ENCODE results near the gene SUGCT.

Gene SUGCT

GRCh38 chr7:40482845-40483244 is 348.0 kb downstream of the SUGCT start:
- DNase-seq, result no peak

DNA sequence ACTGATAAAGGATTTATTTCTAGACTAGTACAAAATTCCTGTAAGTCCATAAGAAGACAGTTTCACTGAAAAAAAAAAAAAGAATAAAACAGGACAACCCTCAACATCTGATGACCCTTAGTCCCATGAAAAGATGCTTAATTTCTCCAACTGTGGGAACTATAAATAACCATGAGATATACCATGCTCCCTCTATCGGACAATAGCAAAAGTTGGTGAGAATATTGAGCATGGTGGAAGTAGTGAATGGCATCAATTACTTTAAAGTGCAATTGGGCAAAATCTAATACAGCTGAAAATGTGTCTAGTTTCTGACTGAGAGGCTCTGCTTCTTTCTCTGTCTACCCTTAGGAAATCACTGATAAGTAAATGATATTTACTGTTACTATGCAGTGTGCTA is 348.8 kb downstream of the SUGCT start:
- no peak for DNase-seq

DNA sequence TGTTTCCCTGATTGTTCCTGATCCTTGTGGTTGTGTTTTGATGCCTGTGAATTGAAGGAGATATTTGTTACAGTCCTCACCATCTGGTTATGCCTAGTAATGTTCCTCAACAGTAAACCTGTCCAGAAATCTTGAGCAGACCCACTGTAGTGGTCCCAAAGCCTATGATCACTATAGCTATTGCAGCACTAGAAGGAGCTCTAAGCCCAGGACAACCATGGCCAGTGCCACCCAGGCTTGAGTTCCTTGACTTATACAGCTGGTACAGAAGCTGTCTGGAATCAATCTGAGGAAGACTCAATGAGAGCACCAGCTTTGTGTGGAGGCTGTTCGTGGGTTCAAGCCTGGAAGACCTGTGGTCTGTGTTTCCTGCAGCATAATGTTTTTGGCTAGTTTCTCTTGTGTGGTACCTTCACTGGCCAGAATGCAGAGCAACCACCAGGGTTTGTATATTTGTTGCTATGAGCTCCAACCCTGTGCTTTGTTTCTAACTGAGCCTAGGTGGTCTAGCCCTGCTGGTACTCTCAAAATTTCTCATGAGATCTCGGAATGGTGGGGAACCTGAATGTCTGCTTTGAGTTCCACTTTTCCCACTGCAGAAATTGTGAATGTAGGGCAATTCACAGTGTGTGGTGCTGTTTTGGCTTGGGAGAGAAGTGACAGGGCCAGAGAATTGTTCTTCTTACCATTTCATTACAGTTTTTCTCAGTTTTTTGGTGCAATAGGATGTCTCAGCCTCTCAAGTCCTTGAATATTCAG is 355.2 kb downstream of the SUGCT start:
- DNase-seq, result no peak

DNA sequence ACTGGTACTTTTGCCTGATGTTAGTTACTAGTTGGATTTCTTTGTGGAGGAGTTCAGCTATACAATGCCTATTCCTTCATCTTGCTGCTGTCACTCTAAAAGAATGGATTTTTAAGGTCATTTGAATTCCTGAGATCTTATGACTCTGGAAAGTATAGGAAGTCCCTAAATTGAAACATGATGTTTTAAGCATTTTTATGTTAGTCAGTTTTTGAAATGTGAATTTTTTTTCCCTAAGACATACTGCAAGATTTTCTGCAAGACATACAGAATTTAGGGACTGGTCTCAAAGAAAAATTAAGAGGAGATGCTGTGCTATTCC is 355.8 kb downstream of the SUGCT start:
- DNase-seq, result no peak

DNA sequence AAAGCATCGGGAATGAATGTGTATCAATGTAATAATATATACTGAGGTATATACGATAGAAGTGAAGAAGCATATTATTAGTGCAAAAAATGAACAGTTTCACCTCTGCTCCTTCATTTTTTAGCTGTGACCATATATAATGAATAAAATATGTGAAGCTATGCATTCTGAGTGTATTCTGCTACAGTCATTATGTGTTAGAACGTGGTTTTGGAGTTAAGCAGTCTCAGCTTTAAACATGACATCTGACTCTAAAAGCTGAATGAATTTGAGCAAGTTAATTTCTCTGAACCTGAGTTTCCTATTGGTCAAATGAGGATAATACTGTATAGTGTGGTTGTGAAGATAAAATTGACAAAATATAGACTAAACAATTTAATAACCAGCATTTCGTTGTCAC is 358.1 kb downstream of the SUGCT start:
- no peak for DNase-seq

DNA sequence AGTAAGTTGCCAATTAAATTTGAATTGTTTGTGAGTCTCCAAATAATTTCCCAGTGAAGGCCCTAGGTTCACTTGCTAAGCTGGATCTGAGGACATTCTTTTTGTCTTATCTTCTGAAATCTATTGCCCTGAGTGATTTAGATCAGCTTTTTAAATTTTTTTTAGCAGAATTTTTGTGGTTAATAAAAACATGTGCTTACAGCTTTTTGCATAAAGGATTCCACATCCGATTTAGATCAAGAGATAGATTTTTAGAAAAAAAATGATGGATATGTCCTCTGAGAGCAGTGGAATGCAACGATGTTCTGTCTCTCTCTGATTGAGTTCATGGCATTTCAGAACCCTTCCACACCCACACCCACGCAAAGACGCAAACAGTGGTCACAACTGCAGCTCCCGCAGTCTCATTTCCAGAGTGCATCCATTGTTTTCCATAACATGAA is 358.8 kb downstream of the SUGCT start:
- DNase-seq, result no peak

- no peak for DNase-seq
Observed at GRCh38 chr7:40498924-40499510, 364.2 kb downstream of the SUGCT start.

GRCh38 chr7:40499718-40500117 is 364.9 kb downstream of the SUGCT start:
- DNase-seq, result no peak

GRCh38 chr7:40500219-40500618 is 365.4 kb downstream of the SUGCT start:
- no peak for DNase-seq

GRCh38 chr7:40502359-40502758 is 367.6 kb downstream of the SUGCT start:
- DNase-seq, result no peak

- no peak for DNase-seq
Observed at GRCh38 chr7:40506158-40506557, 371.4 kb downstream of the SUGCT start.

DNA sequence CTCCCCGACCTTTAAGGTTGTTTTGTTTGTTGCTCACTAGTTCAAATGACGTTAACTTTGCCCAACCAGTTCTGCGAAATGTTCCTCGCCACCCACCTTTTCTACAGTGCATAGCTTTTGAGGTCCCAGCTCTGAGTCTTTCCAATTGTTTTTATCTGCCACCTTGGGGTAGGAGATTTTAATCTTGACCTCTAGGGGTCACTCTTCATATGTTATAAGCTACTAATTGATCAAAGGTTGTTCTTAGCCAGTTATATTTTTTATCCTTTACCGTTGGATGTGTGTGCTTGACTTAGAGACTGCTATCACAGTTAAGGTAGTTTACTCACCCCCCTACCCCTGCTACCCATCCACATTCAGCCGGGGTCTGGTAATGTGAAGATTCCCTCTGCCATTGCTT is 372.4 kb downstream of the SUGCT start:
- no peak for DNase-seq

GRCh38 chr7:40509287-40509996 is 374.6 kb downstream of the SUGCT start:
- no peak for DNase-seq

DNA sequence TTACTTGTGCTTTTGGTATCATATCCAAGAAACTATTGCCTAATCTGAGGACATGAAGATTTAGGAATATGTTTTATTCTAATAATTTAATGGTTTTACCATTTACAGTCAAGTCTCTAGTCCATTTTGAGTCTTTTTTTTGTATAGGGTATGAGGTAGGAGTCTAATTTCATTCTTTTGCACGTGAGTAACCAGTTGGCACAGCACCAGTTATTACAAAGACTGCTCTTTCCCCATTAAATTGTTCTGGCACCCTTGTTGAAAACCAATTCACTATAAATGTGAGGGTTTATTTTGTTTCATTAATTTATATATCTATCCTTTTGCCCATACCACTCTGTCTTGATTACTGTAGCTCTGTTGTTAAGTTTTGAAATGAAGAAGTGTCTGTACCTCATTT is 381.6 kb downstream of the SUGCT start:
- no peak for DNase-seq

DNA sequence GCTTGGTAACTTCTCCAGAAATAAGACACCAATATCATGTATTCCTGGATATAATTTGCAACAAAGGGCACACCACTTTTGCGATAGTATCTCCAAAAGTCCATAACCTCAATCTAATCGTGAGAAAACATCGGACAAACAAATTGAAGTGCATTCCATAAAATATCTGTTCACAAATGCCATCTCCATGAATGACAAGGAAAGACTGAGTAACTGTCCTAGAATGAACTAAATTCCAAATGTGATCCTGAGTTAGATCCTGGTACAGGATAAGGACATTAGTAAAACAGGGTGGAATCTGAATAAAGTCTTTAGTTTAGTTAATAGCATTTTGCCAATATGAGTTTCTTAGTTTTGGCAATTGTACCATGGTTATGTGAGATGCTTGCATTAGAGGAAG is 384.2 kb downstream of the SUGCT start:
- no peak for DNase-seq

DNA sequence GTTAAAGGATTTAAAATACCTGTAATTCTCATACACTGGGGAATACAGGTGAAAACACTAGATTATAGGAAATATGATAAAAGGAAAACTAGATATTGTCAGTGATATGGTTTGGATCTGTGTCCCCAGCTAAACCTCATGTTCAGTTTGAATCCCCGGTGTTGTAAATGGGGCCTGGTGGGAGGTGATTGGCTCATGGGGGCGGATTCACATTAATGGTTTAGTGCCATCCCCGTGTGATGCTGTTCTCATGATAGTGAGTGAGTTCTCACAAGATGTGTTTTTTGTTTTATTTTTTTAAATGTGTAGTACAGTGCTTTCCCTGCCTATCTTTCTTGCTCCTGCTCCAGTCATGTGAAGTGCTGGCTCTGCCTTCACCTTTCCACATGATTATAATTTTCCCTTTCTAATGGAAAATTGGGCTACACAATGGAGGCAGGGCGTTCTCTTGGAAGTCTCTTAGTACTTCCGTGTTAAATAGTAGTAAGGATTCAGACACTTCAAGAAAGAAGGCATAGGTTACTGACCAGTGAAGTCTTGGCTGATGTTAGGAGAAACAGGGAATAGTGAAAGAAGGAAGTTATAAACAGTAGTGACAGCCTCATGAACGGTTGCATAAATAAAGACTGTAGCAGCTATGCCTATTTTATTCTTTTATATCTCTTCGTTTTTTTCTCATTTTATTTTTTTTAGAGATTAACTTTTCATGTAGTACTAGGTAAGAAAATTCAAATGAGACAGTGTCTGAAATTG is 386.4 kb downstream of the SUGCT start:
- no peak for DNase-seq

DNA sequence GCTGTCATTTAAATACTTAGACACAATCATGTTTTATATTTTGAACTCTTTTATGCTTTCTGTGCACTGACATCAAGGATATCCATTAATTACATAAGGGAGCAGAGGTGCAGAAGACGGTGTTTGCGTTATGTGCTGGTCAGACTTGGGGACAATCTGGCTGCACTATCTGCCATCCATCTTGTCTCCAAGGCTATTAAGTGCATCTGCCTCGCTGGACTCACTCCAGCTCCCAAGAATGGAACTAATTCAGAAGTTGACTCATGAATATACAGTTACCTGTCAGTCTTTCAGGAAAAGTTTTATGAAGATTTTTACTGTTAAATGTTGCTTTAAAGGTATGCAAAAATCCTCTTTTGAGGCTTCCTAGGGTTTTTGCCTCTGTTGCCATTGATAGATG is 391.0 kb downstream of the SUGCT start:
- DNase-seq, result no peak

DNA sequence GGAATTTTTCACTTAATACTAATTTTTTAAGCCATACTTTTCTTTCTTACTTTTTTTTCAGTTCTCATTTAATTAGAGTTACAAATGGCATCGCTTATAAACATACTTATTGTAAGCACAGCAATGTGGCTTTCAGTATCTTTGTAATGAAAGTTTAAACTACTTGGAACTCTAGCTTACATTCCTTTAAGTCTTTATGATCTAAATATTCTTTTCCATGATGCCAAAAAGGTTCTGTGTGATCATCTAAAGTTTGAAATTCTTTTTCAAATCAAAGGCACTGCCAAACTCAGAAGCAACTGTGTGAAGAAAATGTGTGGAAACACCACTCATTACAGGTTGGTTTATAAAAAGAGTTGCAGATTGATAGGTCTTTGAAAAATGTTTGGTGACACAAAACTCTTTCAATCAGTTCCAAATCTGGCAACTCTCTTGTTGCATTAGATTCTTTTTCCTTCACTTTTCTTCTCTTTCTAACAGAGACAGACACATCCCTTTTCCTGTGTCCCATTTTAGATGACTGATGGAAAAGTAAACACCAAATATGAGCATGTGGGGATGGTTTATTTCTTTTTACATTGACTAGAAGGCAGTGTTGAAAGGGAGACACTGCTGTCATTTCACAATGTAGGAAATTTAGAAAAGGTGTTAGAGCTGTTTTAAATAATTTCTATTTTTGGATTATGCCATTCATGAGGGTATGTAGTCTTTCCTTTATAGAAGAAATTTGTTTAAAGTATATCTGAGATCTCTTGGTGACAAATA is 392.3 kb downstream of the SUGCT start:
- DNase-seq, result no peak

DNA sequence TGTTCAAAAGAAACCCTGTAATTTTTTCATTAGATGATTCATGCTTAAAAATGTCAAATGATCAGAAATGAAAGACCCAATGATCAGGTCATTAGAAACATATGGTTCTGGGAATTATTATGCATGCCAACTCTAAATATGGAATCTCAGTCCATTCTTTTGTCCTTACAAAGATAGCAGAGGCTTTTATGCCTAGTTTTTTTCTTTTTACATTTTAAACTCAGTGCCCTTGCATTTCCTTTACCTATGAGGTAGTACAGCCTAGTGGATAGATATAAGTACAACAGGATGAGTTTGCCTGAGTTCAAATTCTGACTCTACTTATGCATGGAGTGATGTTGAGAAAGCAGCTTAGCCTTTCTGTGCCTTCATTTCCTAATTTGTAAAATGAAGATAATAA is 392.9 kb downstream of the SUGCT start:
- DNase-seq, result no peak

DNA sequence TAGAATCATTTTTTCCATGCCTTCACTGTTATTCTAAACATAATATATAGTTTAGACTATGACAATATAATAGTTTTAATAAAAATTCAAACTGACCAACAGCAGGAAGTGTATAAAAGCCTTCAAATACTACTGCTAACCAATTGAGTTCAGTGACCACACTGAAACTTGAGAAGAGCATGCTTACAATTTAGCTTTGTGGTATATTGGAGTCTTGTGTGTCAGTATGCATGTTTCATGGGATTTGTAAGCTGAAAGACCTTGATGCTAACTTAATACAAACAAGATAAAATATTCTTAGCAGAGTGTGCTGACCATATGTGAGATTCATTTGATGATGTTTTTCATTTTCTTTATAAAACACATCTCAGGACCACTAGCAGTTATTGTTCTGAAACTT is 395.5 kb downstream of the SUGCT start:
- DNase-seq, result no peak

GRCh38 chr7:40531956-40532355 is 397.2 kb downstream of the SUGCT start:
- no peak for DNase-seq

DNA sequence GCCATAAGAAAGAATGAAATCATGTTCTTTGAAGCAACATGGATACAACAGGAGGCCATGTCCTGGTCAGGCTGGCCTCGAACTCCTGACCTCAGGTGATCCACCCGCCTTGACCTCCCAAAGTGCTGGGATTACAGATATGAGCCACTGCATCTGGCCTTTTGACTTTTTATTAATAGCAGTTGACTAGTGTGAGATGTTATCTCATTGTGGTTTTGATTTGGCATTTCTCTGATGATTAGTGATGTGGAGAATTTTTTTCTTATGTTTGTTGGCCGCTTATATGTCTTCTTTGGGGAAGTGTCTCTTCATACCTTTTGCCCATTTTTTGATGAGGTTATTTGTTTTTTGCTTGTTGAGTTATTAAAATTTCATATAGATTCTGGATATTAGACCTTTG is 400.9 kb downstream of the SUGCT start:
- no peak for DNase-seq

GRCh38 chr7:40536421-40536820 is 401.6 kb downstream of the SUGCT start:
- DNase-seq, result no peak

Measured in NCI-H187 (cell line).